HG02840 (cell line): ENCODE results near the gene CHD9NB.

Experiments
- ATAC-seq: cut with Tn5 transposase; IDR thresholded peaks from one replicate; pipeline ENCODE4 v1.9.1; 2021; ENCODE audit warnings: mild to moderate bottlenecking, moderate library complexity, moderate number of reproducible peaks; ENCODE audit not compliant: unreplicated experiment, low FRiP score

The CHD9NB gene

GRCh38 chr16:53036066-53036465 is 16.6 kb downstream of the CHD9NB start:
- no peak for ATAC-seq

DNA sequence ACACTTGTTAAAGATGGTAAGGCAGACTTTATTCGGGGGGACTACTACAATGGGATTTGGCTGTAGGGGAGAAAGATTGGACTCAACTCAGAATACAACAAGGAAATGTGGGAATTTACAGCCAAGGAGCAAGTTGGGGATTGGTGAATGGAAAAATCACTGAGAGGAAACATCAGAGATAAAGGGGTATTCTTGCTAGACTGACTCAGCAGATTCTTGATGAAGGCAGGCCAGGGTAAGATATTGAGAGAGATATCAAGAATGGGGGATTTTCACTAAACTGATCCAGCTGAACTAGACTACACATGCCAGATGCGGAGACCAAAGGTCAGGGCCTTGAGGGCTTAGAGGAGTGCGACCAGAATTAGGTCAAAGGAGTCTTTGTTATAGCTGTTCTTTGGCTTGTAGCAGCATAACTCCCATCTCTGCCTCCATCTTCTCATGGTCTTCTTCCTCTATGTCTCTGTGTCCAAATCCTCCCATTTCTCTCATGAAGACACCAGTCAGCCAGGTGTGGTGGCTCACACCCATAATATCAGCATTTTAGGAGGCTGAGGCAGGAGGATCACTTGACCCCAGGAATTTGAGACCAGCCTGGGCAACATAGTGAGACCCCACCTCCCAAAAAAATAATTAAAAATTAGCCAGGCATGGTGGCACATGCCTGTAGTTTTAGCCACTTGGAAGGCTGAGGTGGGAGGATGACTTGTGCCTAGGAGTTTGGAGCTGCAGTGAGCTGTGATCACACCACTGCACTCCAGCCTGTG is 17.3 kb downstream of the CHD9NB start:
- no peak for ATAC-seq

DNA sequence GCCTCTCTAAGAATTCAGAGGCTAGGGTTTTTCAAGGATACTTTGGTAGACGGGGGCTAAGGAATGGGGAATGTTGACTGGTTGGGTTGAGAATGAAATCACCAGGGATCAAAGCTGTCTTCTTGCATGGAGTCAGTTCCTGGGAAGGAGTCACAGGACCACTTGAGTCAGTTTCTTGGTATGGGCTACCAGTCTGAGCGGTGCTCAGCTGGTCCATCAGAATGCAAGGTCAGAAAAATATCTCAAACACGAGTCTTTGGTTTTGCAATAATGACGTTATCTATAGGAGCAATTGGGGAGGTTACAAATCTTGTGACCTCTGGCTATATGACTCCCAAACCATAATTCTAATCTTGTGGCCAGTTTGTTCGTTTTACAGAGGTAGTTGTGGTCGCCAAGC is 18.4 kb downstream of the CHD9NB start:
- no peak for ATAC-seq

DNA sequence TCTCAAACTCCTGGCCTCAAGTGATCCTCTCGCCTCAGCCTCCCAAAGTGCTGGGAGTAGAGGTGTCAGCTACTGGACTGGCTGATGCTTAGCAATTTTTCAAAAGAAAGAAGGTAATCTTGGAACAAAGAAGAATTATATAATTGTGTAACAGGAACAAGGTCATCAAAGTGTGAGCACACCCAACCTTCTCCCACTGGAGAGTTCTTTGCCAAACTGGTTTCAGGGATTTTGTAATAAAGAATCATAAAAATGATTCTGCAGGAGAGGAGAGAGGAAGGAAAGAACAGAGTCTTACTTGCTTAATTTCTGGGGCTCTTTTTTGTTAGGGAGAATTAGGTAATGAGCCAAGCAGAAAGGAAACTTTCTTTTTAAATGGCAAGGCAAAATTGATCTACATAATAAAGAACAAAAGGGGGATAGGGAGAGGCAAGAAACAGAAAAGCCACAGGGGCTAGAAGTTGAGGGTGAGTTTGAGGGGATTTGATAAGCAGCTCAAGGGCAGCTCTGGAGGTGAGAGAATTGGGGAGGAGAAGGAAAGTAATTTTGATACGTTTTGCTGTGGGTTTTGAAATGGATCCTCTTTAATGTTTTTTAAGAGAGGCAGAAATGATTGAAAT is 21.3 kb downstream of the CHD9NB start:
- no peak for ATAC-seq

DNA sequence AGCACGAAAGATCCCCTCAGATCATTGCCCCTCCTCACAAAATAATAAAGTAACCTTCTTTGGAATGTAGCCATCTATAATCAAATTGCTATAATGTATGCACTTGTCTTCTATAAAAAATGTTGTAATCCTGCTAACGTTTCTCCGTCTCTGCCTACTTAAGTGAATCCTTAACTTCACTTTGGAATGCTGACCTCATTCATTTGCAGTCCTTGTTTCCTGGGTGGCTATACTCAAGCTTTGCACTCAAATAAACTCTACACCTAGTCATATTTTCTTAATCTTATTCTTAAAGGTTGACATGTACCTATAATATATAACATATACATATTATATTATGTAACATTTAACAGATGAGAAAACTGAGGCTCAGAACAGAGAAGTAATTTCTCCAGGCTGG is 22.7 kb downstream of the CHD9NB start:
- no peak for ATAC-seq

DNA sequence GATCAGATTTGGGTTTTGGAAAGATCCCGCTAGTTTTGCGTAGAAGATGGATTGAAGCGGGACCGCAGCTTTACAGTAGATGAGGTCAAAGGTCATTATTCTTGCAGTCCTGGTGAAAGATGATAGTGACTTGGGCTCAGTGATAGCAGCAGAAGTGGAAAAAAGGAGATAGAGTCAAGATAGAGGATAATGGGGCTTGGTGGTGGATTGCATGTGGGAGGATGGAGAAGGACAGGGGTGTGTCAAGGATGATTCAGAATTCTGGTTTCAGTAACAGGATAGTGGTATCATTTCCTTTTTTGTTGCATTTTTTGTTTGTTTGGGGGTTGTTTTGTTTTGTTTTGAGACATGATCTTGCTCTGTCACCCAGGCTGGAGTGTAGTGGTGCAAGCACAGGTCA is 28.7 kb downstream of the CHD9NB start:
- ATAC-seq: no peak

GRCh38 chr16:53022374-53022773 is 30.3 kb downstream of the CHD9NB start:
- no peak for ATAC-seq

DNA sequence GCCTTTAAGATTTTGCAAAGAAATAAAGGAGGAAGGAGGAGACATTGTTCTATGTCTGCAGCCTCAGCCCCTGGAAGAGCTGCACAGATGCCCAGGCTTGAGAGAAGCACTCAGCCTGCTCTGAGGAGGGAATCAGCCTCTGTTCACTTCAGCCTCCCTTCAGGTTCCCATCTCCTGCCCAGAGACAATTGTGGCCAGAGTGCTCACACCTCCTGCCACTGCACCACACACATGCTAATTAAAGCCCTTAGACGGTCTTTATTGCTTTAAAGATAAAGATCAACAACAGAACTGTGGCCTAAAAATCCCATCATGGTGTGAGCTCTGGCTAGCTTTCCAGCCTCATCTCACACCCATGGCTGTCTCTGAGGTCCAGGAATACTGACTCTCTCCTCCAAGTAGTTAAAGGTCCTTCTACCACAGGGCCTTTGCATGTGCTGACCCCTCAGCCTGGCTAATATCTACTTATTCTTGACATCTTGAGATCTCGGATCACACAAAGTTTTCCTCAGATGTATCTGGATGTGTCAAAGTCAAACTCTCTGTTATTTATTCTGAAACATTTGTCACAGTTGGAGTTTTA is 33.8 kb downstream of the CHD9NB start:
- no peak for ATAC-seq

DNA sequence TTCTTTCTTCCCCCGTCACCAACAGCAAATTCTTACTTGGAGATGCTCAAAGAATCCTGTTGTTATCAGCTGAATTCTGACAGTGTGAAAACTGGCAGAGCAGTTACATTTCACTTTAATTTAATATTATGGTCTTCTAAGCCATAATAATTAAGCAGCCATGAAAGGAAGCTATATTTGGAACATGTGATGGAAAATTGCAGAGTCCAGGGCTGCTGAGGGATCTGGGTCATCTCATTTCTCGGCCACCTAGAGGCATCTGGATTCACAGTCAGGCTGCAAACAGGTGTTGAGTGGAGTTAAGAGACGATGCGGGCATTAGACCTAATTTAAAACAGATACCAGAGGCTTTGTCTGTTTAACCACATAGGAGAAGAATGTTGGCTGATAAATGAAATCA is 38.4 kb downstream of the CHD9NB start:
- no peak for ATAC-seq

- ATAC-seq: no peak
Measured at GRCh38 chr16:53007095-53007494, 45.6 kb downstream of the CHD9NB start.

DNA sequence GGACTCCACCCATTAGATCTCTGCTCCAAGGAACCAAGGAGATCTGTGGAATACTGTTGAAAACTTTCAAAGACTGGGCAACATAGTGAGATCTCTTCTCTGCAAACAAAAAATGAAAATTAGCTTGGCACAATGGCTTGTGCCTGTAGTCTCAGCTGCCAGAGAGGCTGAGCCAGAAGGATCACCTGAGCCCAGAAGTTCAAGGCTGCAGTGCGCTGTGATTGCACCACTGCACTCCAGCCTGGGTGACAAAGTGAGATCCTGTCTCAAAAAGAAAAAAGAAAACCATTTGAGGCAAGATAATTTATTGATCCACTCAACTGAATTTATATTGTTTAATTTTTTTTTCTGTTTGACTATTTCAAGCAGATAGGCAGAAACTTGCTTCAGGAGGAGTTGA is 54.8 kb downstream of the CHD9NB start:
- no peak for ATAC-seq

GRCh38 chr16:52994942-52995341 is 57.8 kb downstream of the CHD9NB start:
- no peak for ATAC-seq

DNA sequence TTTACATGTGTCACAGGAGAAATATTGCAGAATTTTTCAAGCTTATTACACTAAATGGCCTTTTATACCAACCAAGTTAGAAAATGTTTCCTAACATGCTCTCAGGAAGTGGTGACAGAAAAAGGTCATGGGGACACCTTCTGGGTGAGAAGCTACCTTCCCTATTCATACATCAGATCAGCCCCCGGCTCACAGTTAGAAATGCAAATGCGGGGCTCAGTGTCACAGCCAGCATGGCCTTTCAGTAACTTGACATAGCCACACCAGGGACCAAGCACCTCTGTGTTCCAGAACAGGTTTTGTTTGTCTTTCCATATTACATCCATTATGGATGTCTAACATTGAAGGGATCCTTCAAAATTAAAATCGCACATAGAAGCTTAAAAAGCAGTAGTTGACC is 59.5 kb downstream of the CHD9NB start:
- ATAC-seq: no peak

DNA sequence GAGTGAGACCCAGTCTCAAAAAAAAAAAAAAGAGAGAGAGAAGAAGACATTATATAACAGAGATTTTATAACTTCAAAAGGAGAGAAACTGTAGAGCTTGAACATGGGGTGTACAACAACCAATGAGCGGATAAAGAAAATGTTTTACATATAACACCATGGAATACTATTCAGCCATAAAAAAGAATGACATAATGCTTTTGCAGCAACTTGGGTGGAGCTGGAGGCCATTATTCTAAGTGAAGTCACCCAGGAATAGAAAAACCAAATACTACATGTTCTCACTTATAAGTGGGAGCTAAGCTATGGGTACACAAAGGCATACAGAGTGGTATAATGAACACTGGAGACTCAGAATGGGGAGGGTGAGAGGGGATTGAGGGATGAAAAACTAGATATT is 61.1 kb downstream of the CHD9NB start:
- ATAC-seq: no peak
